Breast epithelium (tissue), 4 donors: ENCODE measurements around the gene TRIM67. TPM values are rescaled to one million over a fixed set of nuclear protein-coding genes. Genes with fewer than 3 reads are reported as not detected.
"Not testable (repeated sequence)": the region's sequence is repeated elsewhere in the genome, so short reads cannot be mapped to it uniquely, and the experiment has no call there.

Experiments
- DNase-seq, 2 donors: peaks; one replicate each; pipeline ENCODE4 v3.0.0-alpha.2; 2019; ENCODE audit warnings: low spot score in 2 of 2
- H3K27ac ChIP-seq, 2 donors: fragments of 200-600 bp; sonication (generic) in 1 of 2; one replicate each; pipeline ENCODE4 v1.5.1; 2016 to 2019; ENCODE audit warnings: mild to moderate bottlenecking in 1 of 2
- H3K27me3 ChIP-seq, 2 donors: fragments of 200-600 bp; sonication (generic) in 1 of 2; one replicate each; pipeline versions ENCODE4 v1.5.1 to v1.6.0; 2017 to 2019; ENCODE audit warnings: control low read depth in 1 of 2, mild to moderate bottlenecking in 1 of 2
- H3K36me3 ChIP-seq: fragments of 200-600 bp; one replicate; pipeline ENCODE4 v1.5.1; 2019
- H3K4me1 ChIP-seq, 2 donors: fragments of 200-600 bp; sonication (generic); one replicate each; pipeline ENCODE4 v1.5.1; 2016 to 2019; ENCODE audit warnings: control low read depth in 1 of 2
- H3K4me3 ChIP-seq, 3 donors: fragments of 200-600 bp; sonication (generic); 1 replicate in 2 of 3; 2 replicates in 1 of 3; pipeline ENCODE4 v1.5.1; 2016 to 2019; ENCODE audit warnings: mild to moderate bottlenecking in 3 of 3, moderate library complexity in 2 of 3
- H3K9me3 ChIP-seq, 2 donors: fragments of 200-600 bp; sonication (generic) in 1 of 2; one replicate each; pipeline ENCODE4 v1.5.1; 2016 to 2019; ENCODE audit warnings: control low read depth in 1 of 2
- POLR2A ChIP-seq: fragments of 450-650 bp; IDR thresholded peaks from one replicate; pipeline ENCODE4 v1.6.1; 2016; ENCODE audit warnings: antibody characterized with exemption, mild to moderate bottlenecking, moderate library complexity
- POLR2AphosphoS5 ChIP-seq, 3 donors: sonication (generic); formaldehyde crosslinking; IDR thresholded peaks; one replicate each; pipeline ENCODE4 v1.6.1; 2017; ENCODE audit warnings: antibody characterized with exemption in 3 of 3
- intact Hi-C: fragments of 100-400 bp; cut with DNase I; formaldehyde crosslinking; loops from one replicate; pipeline ENCODE4 v1.15.1; 2023; ENCODE audit warnings: low total_unique reads
- total RNA-seq, 3 donors: library from RNA; depleted of rRNA; stranded (reverse); fragments of >200 nt; gene quantifications; one replicate each; pipeline ENCODE4 v1.1.0, GENCODE V29; 2016
- TF ChIP-seq, protein P1 (sequence below), 3 donors: fragments of 450-650 bp; IDR thresholded peaks; one replicate each; pipeline ENCODE4 v1.5.1; 2016 to 2017; ENCODE audit warnings: antibody characterized with exemption in 3 of 3, mild to moderate bottlenecking in 3 of 3, moderate library complexity in 3 of 3

Gene TRIM67
- total RNA-seq, 3 donors from 2014 or later: not detected

DNA sequence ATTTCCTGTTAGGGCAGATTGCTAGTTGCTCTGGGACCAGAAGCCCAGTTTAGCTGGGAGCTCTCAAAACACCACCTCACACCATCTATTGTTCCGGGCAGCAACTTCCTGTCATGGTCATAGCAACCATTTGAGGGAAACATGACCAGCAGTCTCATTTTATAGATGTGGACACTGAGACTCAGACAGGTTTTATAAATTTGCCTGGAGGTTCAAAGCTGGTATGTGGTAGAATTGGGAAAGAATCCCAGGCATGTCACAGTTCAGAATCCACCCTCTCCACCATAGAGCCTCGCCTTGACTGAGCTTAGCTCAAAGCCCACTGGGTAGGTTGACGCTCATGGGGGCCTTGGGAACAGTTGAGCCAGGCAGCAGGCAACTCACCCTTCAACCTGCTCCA lies 14.0 kb upstream of the TRIM67 start:
- Histone ChIP-seq H3K4me3 (no peak overlapping the region), H3K36me3 (no peaks in the 10 kb centered on the region), H3K27me3 (no peaks in the 10 kb centered on the region), H3K9me3 (peaks cover 11 to 12% of the 10 kb centered on the region in 2 donors), H3K27ac (no peak overlapping the region), H3K4me1 (no peaks in the 10 kb centered on the region)
- intact Hi-C loops: no loop called here
- TF ChIP-seq POLR2AphosphoS5 (IDR thresholded peaks at IDR 0.05): no peak
- TF ChIP-seq, protein P1, sequence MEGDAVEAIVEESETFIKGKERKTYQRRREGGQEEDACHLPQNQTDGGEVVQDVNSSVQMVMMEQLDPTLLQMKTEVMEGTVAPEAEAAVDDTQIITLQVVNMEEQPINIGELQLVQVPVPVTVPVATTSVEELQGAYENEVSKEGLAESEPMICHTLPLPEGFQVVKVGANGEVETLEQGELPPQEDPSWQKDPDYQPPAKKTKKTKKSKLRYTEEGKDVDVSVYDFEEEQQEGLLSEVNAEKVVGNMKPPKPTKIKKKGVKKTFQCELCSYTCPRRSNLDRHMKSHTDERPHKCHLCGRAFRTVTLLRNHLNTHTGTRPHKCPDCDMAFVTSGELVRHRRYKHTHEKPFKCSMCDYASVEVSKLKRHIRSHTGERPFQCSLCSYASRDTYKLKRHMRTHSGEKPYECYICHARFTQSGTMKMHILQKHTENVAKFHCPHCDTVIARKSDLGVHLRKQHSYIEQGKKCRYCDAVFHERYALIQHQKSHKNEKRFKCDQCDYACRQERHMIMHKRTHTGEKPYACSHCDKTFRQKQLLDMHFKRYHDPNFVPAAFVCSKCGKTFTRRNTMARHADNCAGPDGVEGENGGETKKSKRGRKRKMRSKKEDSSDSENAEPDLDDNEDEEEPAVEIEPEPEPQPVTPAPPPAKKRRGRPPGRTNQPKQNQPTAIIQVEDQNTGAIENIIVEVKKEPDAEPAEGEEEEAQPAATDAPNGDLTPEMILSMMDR (IDR thresholded peaks at IDR 0.05): no peak
- no peak for TF ChIP-seq POLR2A
- no peak for DNase-seq

DNA sequence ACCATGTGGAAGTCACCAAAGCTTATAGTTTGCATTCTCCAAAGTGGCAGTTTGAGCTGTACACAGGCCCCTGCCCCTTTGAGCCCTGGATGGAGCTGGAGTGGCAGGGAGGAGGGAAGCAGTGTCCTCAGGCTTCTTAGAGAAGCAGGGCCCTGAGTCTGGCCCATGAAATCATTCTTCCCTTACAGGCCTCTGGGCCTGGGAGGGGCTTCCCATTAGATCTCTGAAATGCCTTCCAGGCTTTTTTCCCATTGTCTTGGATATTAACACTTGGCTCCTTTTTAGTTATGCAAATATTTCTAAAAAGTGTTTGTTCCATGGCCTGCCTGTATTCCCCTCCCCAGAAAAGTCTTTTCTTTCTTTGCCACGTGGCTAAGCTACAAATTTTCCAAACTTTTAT lies 10.0 kb upstream of the TRIM67 start:
- DNase-seq: no peak
- Histone ChIP-seq H3K27ac (no peak overlapping the region), H3K4me1 (no peaks in the 10 kb centered on the region), H3K9me3 (peaks cover 11 to 12% of the 10 kb centered on the region in 2 donors), H3K4me3 (no peak overlapping the region), H3K27me3 (peaks cover 0 to 9% of the 10 kb centered on the region in 2 donors), H3K36me3 (no peaks in the 10 kb centered on the region)
- TF ChIP-seq POLR2AphosphoS5 (IDR thresholded peaks at IDR 0.05) (no peak), POLR2A (no peak)
- TF ChIP-seq, protein P1 (IDR thresholded peaks at IDR 0.05): no peak
- intact Hi-C loops: no loop called here

DNA sequence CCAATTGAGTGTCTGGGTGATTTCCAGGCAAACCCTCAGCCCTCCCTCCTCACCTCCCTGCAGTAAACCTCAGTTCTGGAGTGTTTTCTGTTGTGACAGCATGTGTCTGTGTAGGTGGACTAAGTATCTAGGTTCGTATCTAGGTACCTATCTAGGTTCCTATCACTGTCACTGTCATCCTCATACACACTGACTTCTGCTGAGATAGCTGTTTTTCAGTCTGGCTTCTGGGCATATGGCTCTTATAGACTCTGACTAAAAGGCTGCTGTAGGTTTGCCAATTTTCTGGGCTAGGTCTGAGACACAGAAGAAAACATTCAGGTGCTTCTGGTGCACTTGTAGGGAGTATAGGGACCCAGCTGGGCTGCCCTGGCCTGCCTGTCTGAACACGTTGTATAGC lies 8.1 kb upstream of the TRIM67 start:
- no peaks in the 10 kb centered on the region for H3K4me1 ChIP-seq
- H3K27ac ChIP-seq: no peak overlapping the region
- TF ChIP-seq, protein P1 (IDR thresholded peaks at IDR 0.05): no peak
- no peak for TF ChIP-seq POLR2AphosphoS5 (IDR thresholded peaks at IDR 0.05)
- TF ChIP-seq POLR2A: no peak
- peaks cover 11 to 12% of the 10 kb centered on the region in 2 donors for H3K9me3 ChIP-seq
- no peaks in the 10 kb centered on the region for H3K36me3 ChIP-seq
- no peak for DNase-seq
- no peak overlapping the region for H3K4me3 ChIP-seq
- intact Hi-C loops: no loop called here
- H3K27me3 ChIP-seq: peaks cover 0 to 16% of the 10 kb centered on the region in 2 donors

DNA sequence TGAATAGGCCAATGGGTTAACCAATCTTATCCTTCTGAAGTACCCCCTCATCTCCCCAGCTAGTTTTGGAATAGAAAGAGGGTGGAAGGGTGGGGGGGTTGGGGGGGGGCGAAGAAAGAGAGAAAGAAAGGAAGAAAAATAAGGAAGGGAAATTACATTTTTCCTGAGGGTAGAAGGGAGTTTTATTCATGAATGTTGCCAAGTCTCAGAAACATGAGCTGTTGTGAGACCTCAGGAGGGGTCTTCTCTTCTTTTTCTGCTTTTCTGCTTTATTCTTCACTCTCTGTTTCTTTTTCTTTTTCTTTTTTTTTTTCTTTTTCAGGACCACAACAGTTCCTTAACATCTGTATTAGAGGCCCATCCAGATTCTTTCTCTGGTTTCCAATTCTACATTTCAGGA lies 6.0 kb upstream of the TRIM67 start:
- intact Hi-C loops: no loop called here
- H3K36me3 ChIP-seq: no peaks in the 10 kb centered on the region

GRCh38 chr1:231157311-231157710 lies 4.5 kb upstream of the TRIM67 start:
- TF ChIP-seq POLR2A (no peak), POLR2AphosphoS5 (IDR thresholded peaks at IDR 0.05) (no peak)
- TF ChIP-seq, protein P1 (IDR thresholded peaks at IDR 0.05): no peak
- H3K4me1 ChIP-seq: peaks cover 0 to 6% of the 10 kb centered on the region in 2 donors

More for the DNA sequence above, 6.0 kb upstream of the TRIM67 start:
- no peak for DNase-seq
- Histone ChIP-seq H3K4me1 (no peaks in the 10 kb centered on the region), H3K27me3 (peaks cover 0 to 29% of the 10 kb centered on the region in 2 donors), H3K27ac (no peak overlapping the region), H3K4me3 (no peak overlapping the region), H3K9me3 (peaks cover 11 to 12% of the 10 kb centered on the region in 2 donors)
- TF ChIP-seq, protein P1 (IDR thresholded peaks at IDR 0.05): no peak
- TF ChIP-seq POLR2A (no peak), POLR2AphosphoS5 (IDR thresholded peaks at IDR 0.05) (no peak)

DNA sequence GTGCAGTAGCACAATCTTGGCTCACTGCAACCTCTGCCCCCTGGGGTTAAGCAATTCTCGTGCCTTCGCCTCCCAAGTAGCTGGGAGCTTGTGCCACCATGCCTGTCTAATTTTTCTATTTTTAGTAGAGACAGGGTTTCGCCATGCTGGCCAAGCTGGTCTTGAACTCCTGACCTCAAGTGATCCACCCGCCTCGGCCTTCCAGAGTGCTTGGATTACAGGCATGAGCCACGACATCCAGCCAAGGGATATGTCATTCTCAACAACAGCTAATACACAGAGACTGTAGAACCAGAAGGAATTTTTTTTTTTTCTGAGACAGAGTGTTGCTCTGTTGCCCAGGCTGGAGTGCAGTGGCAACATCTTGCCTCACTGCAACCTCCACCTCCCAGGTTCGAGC lies 3.7 kb upstream of the TRIM67 start:
- H3K9me3 ChIP-seq, intact Hi-C loops, DNase-seq, H3K36me3 ChIP-seq, H3K27ac ChIP-seq, H3K4me3 ChIP-seq: not testable (repeated sequence)
- Histone ChIP-seq H3K27me3 (peaks cover 3 to 50% of the 10 kb centered on the region in 2 donors), H3K4me1 (peaks cover 4 to 15% of the 10 kb centered on the region in 2 donors)

More at GRCh38 chr1:231157311-231157710, 4.5 kb upstream of the TRIM67 start:
- DNase-seq: no peak
- Histone ChIP-seq H3K9me3 (no peaks in the 10 kb centered on the region), H3K4me3 (no peak overlapping the region), H3K27me3 (peaks cover 0 to 42% of the 10 kb centered on the region in 2 donors), H3K36me3 (no peaks in the 10 kb centered on the region), H3K27ac (no peak overlapping the region)
- intact Hi-C loops: no loop called here
